GM23338 (cell line): ENCODE measurements around the gene CTNNA3.

ENCODE experiments used
- CREB1 ChIP-seq: fragments of 250-450 bp; sonication (Bioruptor Pico); IDR thresholded peaks from 2 replicates; pipeline ENCODE4 v1.5.0; 2020; ENCODE audit warnings: low read depth, mild to moderate bottlenecking, moderate library complexity
- CTCF ChIP-seq, 2 experiments: fragments of 200-600 bp in 1 of 2; sonication (generic) in 1 of 2; conservative IDR thresholded peaks; 2 replicates each; pipeline versions ENCODE4 v1.5.1 to v1.6.1; 2016 to 2017; ENCODE audit warnings: antibody characterized with exemption in 2 of 2, low read depth in 2 of 2, mild to moderate bottlenecking in 2 of 2, moderate library complexity in 1 of 2
- REST ChIP-seq: IDR thresholded peaks from one replicate; pipeline ENCODE4 v1.6.1; 2018; ENCODE audit warnings: antibody characterized with exemption; ENCODE audit not compliant: unreplicated experiment

- TF ChIP-seq CTCF (conservative IDR thresholded peaks at IDR 0.05; ENCODE audit: low read depth in 2 of 2) (peak in 1 of 2 experiments; percentile 44; a peak in 1 of 4 replicates), CREB1 (CRISPR knock-in tag) (no peak), REST (no peak)
These were observed 411.4 kb downstream of the CTNNA3 start for GRCh38 chr10:67284589-67284988.
